ENCODE measurements around the gene EGFL7.

DNA sequence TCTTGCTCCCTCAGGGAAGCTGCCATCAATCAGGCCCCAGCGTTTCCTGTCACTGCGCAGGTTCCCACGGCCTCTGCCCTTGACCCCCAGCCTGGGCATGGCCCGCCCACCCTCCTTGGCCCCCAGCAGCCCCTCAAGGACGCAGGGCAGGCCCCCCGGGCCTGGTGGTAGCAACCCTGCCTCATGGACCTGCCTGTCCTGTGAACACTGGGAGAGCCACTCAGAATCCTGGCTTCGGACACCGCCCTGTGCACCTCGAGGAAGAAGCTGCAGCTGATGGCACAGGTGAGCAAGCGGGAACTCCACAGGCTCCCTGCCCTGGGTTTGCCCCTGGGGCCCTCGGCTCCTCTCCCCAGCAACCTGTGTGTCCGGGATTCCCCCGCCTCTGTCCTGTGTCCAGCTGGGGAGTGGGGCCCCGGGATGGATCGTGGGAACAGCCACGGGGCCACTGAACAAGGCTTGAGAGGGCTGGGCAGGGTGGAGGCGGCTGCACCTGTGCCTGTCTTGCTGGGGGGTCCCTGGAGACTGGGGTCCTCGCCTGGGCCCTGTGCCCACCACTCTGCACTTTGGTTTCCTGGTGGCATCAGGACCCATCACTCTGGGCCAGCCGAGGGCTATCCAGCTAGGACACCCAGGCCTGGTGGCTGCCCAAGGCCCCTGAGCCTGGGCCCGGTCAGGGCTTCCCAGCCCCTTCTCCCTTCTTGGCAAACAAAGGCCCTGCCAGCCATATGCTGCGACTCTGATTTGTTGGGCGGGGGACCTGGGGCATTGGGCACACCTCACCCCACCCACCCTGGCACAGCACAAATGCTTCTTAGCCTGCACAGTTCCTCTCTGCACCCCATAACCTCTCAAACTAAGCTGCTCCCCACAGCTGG lies 33.5 kb upstream of the EGFL7 start:
- TF ChIP-seq EZH2 (IDR thresholded peaks at IDR 0.05; ENCODE audit: borderline replicate concordance, low read depth, low read length, poor library complexity, severe bottlenecking), result no peak
- TF ChIP-seq, protein P1, sequence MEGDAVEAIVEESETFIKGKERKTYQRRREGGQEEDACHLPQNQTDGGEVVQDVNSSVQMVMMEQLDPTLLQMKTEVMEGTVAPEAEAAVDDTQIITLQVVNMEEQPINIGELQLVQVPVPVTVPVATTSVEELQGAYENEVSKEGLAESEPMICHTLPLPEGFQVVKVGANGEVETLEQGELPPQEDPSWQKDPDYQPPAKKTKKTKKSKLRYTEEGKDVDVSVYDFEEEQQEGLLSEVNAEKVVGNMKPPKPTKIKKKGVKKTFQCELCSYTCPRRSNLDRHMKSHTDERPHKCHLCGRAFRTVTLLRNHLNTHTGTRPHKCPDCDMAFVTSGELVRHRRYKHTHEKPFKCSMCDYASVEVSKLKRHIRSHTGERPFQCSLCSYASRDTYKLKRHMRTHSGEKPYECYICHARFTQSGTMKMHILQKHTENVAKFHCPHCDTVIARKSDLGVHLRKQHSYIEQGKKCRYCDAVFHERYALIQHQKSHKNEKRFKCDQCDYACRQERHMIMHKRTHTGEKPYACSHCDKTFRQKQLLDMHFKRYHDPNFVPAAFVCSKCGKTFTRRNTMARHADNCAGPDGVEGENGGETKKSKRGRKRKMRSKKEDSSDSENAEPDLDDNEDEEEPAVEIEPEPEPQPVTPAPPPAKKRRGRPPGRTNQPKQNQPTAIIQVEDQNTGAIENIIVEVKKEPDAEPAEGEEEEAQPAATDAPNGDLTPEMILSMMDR (conservative IDR thresholded peaks at IDR 0.05; ENCODE audit: low read depth, low read length), result no peak
